Urinary bladder (tissue), 4 donors: ENCODE measurements around the gene GABBR1. TPM values are rescaled to one million over a fixed set of nuclear protein-coding genes. Genes with fewer than 3 reads are reported as not detected.

ENCODE experiments used
- DNase-seq: peaks from one replicate; pipeline ENCODE4 v3.0.0-alpha.2; 2015; ENCODE audit errors: extremely low spot score
- H3K27ac ChIP-seq: one replicate; pipeline ENCODE4 v1.5.1; 2013; ENCODE audit warnings: low read depth, mild to moderate bottlenecking, moderate library complexity
- H3K36me3 ChIP-seq: one replicate; pipeline ENCODE4 v1.6.1; 2013; ENCODE audit warnings: mild to moderate bottlenecking, moderate library complexity; ENCODE audit not compliant: insufficient read depth
- H3K4me1 ChIP-seq: one replicate; pipeline ENCODE4 v1.6.1; 2013; ENCODE audit warnings: mild to moderate bottlenecking, moderate library complexity; ENCODE audit not compliant: insufficient read depth
- H3K4me3 ChIP-seq: one replicate; pipeline ENCODE4 v1.5.1; 2013; ENCODE audit warnings: low read depth, low read length
- WGBS: extraction: QIAGEN DNeasy Blood & Tissue Kit; methylation state at CpG from one replicate; pipeline ENCODE4 v1.1.7; 2013; 5-methylcytosine and 5-hydroxymethylcytosine counted together
- polyA plus RNA-seq: library from polyadenylated mRNA; stranded (reverse); fragments of 200-250 nt; gene quantifications from one replicate; pipeline ENCODE4 v1.2.3, GENCODE V29; 2013
- small RNA-seq: library from RNA; depleted of rRNA; stranded (forward); fragments of <200 nt; gene quantifications from one replicate; pipeline ENCODE3, GENCODE V24; 2014
- total RNA-seq: library from RNA; depleted of rRNA; stranded (reverse); fragments of >200 nt; gene quantifications from one replicate; pipeline ENCODE4 v1.2.3, GENCODE V29; 2014
- donor health status: healthy with polysubstance abuse.
- donor health status: healthy.

The GABBR1 gene
- total and polyA plus RNA-seq, 2 donors: 39.1 to 39.4 TPM

GRCh38 chr6:29517245-29517644 is 115.7 kb downstream of the GABBR1 start:
- DNase-seq: no peak
- no peak overlapping the region for H3K4me3 ChIP-seq
- H3K4me1 ChIP-seq: no peaks in the 10 kb centered on the region
- no peaks in the 10 kb centered on the region for H3K36me3 ChIP-seq
- WGBS: 83% methylated on average over 1 of the region's 1 CpG
- no peak overlapping the region for H3K27ac ChIP-seq

- 55% methylated on average over 6 of the region's 6 CpGs for WGBS
- no peak overlapping the region for H3K27ac ChIP-seq
These were observed 116.9 kb downstream of the GABBR1 start for GRCh38 chr6:29516108-29516507.

GRCh38 chr6:29510746-29511300 is 122.2 kb downstream of the GABBR1 start:
- no peak for DNase-seq
- Histone ChIP-seq H3K36me3 (no peaks in the 10 kb centered on the region), H3K27ac (no peak overlapping the region), H3K4me1 (no peaks in the 10 kb centered on the region), H3K4me3 (no peak overlapping the region)
- 67% methylated on average over 2 of the region's 2 CpGs for WGBS

More at GRCh38 chr6:29516108-29516507, 116.9 kb downstream of the GABBR1 start:
- no peaks in the 10 kb centered on the region for H3K4me1 ChIP-seq
- no peak for DNase-seq
- H3K36me3 ChIP-seq: no peaks in the 10 kb centered on the region
- no peak overlapping the region for H3K4me3 ChIP-seq

GRCh38 chr6:29510202-29510601 is 122.8 kb downstream of the GABBR1 start:
- no peaks in the 10 kb centered on the region for H3K36me3 ChIP-seq
- no peak for DNase-seq
- 30% methylated on average over 4 of the region's 4 CpGs for WGBS
- no peak overlapping the region for H3K27ac ChIP-seq
- no peak overlapping the region for H3K4me3 ChIP-seq
- H3K4me1 ChIP-seq: no peaks in the 10 kb centered on the region

Small RNA genes within 50 kb of the gene (small RNA-seq; reads per million reads assigned to genes)
- gene SNORD32B: 0.15 reads per million
- not detected for gene SUMO2P1
- gene TMEM183AP1: not detected

Other genes with a start within 250 kb of the GABBR1 start
- gene OR12D2, start 237.6 kb downstream of the GABBR1 start, total RNA-seq: not detected
- not detected for gene OR12D2, start 237.6 kb downstream of the GABBR1 start, polyA plus RNA-seq
- not detected for gene OR12D1, start 218.3 kb downstream of the GABBR1 start, total RNA-seq
- gene OR12D1, start 218.3 kb downstream of the GABBR1 start, polyA plus RNA-seq: not detected
- not detected for gene OR10C1, start 193.9 kb downstream of the GABBR1 start, total RNA-seq
- gene OR10C1, start 193.9 kb downstream of the GABBR1 start, polyA plus RNA-seq: not detected
- not detected for gene OR11A1, start 176.1 kb downstream of the GABBR1 start, total RNA-seq
- gene OR11A1, start 176.1 kb downstream of the GABBR1 start, polyA plus RNA-seq: not detected
- not detected for gene OR2H1, start 176.0 kb downstream of the GABBR1 start, total RNA-seq
- not detected for gene OR2H1, start 176.0 kb downstream of the GABBR1 start, polyA plus RNA-seq
- 0.32 TPM for gene MAS1L, start 145.2 kb downstream of the GABBR1 start, total RNA-seq
- gene MAS1L, start 145.2 kb downstream of the GABBR1 start, polyA plus RNA-seq: not detected
- gene UBD, start 73.5 kb downstream of the GABBR1 start, total RNA-seq: 2.1 TPM
- gene UBD, start 73.5 kb downstream of the GABBR1 start, polyA plus RNA-seq: 2.9 TPM
- gene OR2H2, start 48.1 kb downstream of the GABBR1 start, total RNA-seq: not detected
- not detected for gene OR2H2, start 48.1 kb downstream of the GABBR1 start, polyA plus RNA-seq
- gene MOG, start 23.9 kb upstream of the GABBR1 start, total RNA-seq: not detected
- not detected for gene MOG, start 23.9 kb upstream of the GABBR1 start, polyA plus RNA-seq
- gene ZFP57, start 48.0 kb upstream of the GABBR1 start, total RNA-seq: not detected
- not detected for gene ZFP57, start 48.0 kb upstream of the GABBR1 start, polyA plus RNA-seq
- 12.5 TPM for gene HLA-F, start 90.3 kb upstream of the GABBR1 start, total RNA-seq
- gene HLA-F, start 90.3 kb upstream of the GABBR1 start, polyA plus RNA-seq: 100 TPM
- gene HLA-G, start 194.6 kb upstream of the GABBR1 start, total RNA-seq: not detected
- not detected for gene HLA-G, start 194.6 kb upstream of the GABBR1 start, polyA plus RNA-seq